HG03280 (cell line): ENCODE results near the gene XPR1.
"Not testable (repeated sequence)": the region's sequence is repeated elsewhere in the genome, so short reads cannot be mapped to it uniquely, and the experiment has no call there.

ENCODE experiments used
- ATAC-seq: cut with Tn5 transposase; IDR thresholded peaks from one replicate; pipeline ENCODE4 v1.9.1; 2021; ENCODE audit warnings: mild to moderate bottlenecking, moderate library complexity; ENCODE audit not compliant: unreplicated experiment

Gene XPR1

DNA sequence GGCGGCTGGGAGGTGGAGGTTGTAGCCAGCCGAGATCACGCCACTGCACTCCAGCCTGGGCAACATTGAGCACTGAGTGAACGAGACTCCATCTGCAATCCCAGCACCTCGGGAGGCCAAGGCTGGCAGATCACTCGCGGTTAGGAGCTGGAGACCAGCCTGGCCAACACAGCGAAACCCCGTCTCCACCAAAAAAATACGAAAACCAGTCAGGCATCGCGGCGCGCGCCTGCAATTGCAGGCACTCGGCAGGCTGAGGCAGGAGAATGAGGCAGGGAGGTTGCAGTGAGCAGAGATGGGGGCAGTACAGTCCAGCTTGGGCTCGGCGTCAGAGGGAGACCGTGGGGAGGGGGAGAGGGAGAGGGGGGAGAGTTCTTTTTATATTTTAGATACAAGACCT, 79.4 kb downstream of the XPR1 start:
- ATAC-seq, result not testable (repeated sequence)

DNA sequence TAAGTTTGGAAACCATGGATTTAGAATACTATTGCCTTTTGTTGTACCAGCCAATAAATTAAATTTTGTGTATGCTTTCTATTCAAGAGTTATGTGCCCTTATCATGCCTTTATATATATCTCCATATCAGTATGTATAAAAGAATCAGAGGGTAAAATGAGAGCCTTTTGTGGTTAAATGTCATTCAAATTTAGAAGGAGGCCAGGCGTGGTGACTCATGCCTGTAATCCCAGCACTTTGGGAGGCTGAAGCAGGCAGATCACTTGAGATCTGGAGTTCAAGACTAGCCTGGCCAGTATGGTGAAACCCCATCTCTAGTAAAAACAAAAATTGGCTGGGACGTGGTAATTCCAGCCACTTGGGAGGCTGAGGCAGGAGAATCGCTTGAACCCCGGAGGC, 88.9 kb downstream of the XPR1 start:
- no peak for ATAC-seq

DNA sequence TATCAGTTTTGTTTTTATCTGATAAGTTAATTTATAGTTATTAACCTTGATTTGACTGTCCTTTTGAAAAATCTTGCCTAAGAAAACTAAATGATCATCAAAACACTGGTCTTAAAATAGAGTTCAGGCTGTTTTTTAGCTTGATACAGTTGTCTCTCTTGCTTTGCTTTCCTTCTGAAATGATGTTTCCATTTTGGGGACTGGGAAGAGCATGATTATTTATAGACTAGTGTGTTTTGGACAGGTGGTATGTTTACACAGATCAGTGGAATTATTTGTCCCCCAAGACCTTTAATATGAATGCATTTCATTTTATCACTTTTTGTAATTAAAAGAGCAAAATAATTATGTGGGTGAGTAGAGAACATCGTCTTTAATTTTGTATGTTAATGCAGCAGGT, 90.8 kb downstream of the XPR1 start:
- no peak for ATAC-seq

DNA sequence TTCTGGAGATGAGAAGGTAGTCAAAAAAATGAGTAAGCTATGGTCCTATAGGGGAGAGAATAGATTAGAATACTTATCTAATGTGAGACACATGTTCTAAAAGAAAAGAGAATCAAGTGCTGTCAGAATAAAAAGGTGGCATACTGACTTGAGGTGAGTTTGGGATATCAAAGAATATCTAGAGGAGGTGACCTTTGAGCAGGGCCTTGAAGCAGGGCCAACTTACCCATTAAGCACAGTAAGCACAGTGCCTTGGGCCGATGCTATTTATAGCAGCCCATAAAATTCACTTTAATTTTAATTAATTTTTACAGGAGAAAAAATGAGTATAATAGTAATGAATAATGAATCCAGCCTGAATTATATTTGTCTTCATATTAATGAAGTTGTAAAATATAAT, 92.2 kb downstream of the XPR1 start:
- no peak for ATAC-seq

DNA sequence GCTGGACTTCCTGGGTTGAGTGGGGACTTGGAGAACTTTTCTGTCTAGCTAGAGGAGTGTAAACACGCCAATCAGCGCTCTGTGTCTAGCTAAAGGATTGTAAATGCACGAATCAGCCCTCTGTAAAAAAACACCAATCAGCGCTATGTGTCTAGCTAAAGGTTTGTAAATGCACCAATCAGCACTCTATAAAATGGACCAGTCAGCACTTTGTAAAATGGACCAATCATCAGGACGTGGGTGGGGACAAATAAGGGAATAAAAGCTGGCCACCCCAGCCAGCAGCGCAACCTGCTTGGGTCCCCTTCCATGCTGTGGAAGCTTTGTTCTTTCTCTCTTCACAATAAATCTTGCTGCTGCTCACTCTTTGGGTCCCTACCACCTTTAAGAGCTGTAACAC, 94.2 kb downstream of the XPR1 start:
- not testable (repeated sequence) for ATAC-seq

DNA sequence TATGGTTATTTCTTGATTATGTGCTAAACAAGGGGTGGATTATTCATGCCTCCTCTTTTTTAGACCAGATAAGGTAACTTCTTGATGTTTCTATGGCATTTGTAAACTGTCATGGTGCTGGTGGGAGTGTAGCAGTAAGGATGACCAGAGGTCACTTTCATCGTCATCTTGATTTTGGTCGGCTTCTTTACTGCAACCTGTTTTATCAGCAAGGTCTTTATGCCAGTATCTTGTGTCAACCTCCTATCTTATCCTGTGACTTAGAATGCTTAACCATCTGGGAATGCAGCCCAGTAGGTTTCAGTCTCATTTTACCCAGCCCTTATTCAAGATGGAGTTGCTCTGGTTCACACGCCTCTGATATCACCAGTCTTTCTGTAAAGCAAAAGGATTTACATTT, 95.9 kb downstream of the XPR1 start:
- ATAC-seq, result not testable (repeated sequence)

DNA sequence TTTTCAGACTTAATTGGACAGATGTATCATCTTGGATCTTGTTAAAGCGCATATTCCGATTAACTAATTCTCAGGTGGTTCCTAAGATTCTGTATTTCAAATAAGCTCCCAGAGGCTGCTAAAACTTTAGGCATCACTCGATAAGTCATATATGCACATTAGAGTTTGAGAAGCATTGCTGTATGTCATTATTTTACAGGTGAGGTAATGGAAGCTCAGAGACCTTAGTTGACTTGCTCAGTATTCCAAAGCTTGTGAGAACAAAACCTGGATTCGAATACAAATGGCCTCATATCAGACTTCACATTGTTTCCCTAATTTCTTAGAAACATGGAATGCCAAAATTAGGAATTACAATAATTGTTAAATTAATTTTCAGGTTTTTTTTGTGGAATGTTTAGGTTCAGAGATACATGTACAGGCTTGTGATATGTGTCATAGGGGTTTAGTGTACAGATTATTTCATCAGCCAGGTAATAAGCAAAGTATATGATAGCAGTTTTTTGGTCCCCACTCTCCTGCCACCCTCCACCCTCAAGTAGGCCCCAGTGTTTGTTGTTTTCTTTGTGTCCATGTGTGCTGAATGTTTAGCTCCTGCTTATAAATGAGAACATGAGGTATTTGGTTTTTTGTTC, 96.8 kb downstream of the XPR1 start:
- no peak for ATAC-seq

DNA sequence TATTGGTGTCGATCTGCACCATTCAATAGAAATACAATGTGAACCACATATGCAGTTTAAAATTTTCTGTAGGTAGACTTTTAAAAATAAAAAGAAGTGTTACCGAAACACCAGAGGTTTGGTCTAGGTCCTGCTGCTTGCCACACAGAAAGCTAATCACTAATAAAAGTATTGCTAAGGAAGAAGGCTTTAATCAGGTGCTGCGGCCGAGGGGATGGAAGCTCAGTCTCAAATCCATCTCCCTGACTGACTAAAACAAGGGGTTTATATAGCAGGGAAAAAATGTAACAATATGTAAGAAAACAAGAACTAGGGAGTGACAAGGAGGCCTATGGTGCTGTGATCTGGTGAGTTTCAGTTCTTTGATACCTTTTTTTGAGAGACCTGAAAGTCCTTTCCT, 99.3 kb downstream of the XPR1 start:
- ATAC-seq, result no peak

DNA sequence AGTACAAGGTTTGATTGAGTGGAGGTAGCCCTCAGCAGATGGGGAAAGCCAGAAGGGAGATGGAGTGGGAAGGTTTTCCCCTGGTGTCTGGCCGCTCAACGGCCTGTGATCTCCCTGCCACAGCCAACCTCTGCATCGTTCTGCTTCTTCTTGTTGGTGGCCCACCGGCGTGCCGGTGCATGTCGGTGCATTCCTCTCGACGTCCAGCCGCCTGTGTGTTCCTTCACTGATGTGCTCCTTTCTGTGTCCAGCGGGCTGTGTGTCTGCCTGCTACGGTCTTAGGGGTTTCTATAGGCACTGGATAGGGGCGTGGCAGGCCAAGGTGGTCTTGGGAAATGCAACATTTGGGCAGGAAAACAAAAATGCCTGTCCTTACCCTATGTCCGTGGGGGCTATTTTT, 101.0 kb downstream of the XPR1 start:
- ATAC-seq, result no peak

DNA sequence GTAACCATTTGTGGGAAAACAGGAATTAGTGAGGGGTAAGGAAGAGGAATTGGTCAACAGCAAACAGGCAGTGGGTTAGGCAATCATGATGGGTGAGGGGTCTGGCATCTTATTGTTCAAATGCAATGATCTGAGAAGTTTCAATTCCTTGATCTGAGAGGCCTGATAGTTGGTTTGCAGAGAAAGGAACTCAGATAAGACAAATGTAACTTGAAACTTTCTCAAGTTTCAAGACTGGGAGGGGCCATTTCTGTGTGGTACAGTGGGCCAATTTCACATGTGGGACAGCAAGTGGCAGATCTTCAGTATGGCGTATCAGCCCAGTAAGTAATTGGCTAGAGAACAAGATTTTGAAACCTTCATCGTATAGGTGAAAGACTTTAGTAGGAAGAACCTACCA, 102.5 kb downstream of the XPR1 start:
- no peak for ATAC-seq

DNA sequence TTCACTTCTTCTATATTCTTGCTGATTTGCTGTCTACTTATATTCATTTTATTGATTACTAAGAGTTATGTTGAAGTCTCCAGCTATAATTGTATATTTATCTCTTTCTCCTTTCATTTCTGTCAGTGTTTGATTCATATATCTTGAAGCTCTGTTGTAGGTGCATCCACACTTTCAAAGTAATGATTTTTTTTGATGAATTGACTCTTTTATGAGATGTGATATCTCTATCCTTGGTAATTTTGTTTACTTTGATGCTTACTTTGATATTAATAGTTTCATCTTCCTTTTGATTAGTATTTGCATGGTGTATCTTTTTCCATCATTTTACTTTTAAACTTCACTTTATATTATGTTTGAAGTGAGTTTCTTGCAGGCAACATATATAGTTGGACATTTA, 110.8 kb downstream of the XPR1 start:
- ATAC-seq, result no peak

DNA sequence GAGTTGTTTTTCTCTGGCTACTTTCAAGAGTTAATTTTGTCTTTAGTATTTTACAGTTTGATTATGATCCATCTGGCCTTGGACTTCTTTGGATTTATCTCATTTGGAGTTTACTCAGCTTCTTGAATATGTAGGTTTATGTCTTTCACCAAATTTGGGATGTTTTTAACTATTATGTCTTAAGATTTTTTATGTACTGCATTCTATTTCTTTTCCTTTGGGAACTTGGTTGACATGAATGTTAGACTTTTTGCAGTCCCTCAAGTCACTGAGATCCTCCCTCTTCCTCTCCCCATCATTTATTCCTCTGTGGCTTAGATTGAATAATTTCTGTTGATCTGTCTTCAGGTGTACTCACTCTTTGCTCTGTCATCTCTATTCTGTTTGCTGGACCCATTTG, 112.0 kb downstream of the XPR1 start:
- no peak for ATAC-seq

DNA sequence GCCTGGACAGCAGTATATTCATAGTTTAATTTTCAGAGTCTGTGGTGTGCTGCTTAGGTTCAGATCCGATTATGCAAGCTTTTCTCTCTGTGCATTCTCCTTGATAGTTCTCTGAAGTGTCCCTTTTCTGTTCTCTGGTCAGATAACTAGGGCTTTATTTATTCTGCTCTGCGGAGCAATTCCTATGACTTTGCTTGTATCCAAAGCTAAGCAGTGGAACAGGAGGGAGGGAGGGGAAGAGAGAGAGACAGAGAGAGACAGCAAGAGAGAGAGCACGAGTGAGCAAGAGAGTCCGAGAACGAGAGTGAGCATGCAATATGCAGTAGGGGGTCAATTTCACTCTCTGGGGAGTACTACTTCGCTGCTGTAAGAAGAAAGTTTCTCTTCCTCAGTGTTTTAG, 113.3 kb downstream of the XPR1 start:
- no peak for ATAC-seq

DNA sequence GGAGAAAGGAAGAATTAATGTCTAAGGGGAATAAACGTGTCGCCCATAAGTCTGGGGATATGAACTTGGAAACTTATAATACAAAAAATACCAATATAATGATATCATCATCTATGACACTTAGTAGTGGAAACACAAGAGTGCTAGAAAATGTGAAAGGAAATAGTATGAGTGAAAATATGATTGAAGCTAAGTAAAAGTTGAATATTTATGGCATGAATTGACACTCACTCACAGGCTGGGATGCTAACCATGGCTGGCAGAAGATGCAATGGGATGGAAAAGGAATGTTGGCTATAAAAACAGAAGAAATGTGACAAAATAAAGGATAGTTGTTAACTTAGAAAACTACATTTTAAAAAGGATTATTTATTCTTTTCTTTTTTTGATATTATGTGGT, 120.1 kb downstream of the XPR1 start:
- no peak for ATAC-seq

DNA sequence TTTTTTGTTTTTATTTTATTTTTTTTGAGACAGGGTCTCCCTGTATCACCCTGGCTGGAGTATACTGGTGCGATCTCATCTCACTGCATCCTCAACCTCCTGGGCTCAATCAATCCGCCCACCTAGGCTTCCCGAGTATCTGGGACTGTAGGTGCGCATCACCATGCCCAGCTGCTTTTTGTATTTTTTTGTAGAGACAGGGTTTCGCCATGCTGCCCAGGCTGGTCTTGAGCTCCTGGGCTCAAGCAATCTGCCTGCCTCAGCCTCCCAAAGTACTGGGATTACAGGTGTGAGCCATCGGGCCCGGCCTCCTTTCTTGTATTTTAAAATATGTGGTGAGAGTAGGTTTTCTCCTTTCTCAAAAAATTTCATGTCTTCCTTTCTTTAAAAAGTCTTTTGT, 122.6 kb downstream of the XPR1 start:
- no peak for ATAC-seq

DNA sequence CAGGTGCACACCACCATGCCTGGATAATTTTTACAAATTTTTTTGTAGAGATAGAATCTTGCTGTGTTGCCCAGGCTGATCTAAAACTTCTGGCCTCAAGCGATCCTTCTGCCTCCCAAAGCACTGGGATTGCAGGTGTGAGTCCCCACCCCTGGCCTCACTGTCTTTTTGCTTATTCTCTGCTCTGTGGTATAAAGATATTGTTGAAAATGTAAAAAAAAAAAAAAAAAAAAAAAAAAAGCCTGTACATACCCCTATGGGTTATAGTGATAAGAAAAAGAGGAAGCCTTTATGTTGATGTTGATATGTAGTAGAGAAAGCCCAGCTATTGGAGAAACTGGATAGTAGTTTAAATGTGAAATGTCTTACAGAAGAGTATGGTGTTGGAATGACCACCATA, 125.8 kb downstream of the XPR1 start:
- ATAC-seq, result no peak

DNA sequence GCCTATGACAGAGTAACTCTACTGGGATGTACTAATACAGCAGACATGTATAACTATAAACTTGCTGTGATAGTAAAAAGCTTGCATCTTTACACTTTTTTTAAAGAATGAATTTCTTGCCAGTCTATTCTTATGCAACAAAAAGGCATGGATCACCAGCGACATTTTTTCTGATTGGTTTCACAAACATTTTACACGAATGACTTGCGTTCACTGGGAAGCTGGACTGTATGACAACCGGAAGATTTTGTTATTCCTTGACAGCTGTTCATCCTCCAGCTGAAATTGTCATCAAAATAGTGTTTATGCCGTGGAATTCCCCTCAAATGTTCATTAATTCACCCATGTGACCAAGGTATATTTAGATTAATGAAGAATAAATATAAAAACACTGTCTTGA, 131.0 kb downstream of the XPR1 start:
- ATAC-seq, result no peak

DNA sequence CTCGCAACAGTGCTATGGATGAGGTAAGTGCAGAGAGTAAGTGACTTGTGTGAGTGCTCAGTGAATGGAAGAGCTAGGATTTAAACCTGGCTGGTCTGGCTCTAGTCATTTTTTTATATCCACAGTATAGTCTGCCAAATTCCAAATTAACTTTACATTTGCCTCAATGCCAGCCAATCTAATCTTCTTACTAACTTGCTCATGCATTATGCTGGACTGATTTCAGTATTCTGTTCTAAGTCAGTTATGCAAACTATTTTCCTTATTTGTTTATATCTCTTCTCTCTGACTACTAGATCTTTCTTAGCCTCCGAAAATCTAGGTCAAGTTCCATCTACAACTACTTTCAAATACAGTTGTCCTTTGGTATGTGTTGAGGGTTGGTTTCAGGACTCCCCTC, 133.3 kb downstream of the XPR1 start:
- no peak for ATAC-seq

DNA sequence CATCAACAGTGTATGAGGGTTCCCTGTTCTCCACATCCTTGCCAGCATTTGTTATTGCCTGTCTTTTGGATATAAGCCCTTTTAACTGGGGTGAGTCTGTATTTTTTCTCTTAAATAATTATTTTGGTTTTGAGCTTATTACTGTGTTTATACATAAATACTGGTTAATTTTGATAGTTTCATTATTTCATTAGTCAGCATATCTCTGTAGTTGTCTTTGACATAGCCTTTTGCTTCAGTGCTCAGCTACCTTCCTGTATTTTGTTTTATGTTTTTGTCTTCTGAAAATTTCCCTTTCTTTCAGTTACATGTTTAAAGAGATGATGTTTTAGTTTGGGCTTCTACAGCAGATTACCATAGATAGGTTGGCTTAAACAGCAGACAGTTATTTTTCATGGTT, 138.1 kb downstream of the XPR1 start:
- ATAC-seq, result no peak

DNA sequence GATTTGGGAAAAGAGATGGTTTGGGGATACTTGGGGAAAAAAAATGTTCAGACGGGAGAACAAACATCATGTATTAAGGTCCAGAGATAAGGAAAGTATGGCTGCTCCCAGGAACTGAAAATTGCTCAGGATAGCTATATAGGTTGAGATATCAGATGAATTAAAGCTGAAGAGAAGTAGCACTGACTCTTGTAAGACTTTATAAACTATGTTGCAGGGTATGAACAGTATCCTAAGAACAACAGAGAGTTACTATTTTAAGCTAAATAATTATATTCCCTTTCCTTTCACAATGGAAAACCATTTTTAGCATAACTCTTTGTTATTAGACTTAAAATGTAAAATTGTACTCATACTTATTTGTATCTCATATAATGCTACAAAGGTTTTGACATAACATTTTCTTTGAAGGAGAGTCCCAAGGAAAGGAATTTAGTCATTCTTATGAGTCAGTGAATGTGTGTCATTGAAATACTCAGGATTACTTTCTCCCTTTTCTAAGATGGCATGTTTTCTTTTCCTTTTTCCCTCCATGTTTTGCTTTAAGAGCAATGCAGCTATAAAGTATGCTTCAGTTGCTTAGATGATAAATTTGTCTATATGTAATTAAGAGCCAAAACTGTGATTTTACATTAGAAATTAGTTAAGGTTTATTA, 141.5 kb downstream of the XPR1 start:
- ATAC-seq, result no peak

DNA sequence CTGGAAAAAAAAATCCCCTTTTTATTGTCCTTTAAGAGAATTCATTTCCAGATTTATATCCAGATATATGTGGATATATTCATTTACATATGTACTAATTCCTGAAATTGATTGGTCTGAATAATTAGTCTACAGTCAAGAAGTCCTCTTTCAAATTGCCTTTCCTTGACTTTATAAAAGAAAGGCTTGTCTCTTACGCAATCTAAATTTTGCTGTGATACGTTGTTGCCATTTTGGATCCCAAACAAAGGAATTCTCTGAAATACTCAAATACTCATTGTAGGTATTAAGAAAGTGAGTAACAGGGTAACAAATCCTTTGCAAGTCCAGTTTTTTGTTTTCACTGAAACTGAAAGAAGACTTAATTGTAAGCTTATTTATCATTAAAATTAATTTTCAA, 144.0 kb downstream of the XPR1 start:
- no peak for ATAC-seq

DNA sequence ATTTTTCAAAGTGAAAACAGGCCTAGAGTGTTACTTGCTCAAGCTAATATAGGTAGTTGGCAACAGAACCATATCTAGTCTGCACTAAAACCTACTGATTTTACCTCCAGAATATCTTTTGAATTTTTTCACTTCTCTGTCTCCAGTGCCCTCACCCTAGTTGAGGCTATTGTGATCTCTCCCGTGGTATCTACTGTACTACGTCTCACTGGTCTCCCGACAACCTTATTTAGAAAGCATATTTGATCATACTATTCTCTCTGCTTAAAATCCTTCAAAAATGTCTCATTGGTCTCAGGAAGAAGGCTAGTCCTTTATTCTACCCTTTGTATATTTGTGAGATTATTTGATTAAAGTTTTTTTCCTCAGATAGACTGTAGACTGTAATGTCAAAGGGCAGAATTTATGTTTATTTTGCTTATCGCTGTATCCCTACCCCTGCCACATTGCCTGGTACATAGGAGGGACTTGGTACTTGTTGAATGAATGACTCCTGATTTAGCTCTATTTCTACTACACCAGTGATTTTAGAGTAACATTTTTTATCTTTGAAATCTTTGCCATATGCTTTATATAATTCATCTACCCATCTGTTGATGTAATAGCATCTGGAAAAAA, 145.4 kb downstream of the XPR1 start:
- no peak for ATAC-seq
